ENCODE data around the gene RALGPS1. TPM values are rescaled to one million over a fixed set of nuclear protein-coding genes. Genes with fewer than 3 reads are reported as not detected.

RALGPS1 gene
- total RNA-seq, 2 experiments from 2014 or later = 1.5 to 1.7 TPM

Other genes starting within 250 kb of the RALGPS1 start
- 10 to 100 TPM; 19.5 to 20.5 TPM for gene ZBTB43, start 109.7 kb upstream of the RALGPS1 start, total RNA-seq
- gene ZBTB34, start 54.1 kb upstream of the RALGPS1 start, total RNA-seq = 1 to 10 TPM; 5.5 to 5.9 TPM
- not detected for gene ANGPTL2, start 207.9 kb downstream of the RALGPS1 start, total RNA-seq